ENCODE measurements around the gene PRRT1B. TPM values are rescaled to one million over a fixed set of nuclear protein-coding genes. Genes with fewer than 3 reads are reported as not detected.
A peak's percentile ranks its signal among the peaks of the same experiment; 100 is the strongest.

The PRRT1B gene
- total and polyA plus RNA-seq, 9 of the 15 experiments (the other 6 are each of a cell fraction or from before 2014, with no cell fraction given): not detected

DNA sequence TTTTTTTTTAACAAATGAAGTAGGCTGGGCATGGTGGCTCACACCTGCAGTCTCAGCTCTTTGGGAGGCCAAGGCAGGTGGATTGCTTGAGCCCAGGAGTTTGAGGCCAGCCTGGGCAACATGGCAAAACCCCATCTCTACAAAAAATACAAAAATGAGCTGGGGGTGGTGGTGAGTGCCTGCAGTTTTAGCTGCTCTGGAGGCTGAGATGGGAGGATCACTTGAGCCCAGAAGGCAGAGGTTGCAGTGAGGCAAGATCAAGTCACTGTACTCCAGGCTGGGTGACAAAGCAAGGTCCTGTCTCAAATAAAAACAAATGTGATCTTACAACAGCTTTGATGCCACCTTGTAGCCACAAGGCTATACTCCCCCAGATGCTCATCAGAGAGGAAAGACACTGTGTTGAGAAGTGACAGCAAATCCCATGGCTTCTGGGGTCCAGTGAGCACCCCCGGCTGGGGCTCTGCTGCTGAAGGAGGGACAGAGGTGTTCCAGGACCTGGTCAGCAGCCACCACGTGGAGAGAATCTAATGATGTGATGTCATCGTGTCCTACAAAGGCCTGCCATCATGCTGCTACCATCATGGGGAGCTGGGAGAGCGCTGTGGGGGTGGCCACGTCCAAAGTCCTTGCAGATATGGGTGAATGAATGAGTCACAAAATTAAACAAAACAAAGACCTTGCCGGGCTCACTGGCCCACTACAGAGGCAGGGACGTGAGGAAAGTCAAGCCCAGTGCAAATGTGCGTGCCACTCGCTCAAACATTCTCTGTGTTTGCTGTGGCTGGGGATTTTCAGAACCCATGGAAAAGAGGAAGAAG lies 60.7 kb downstream of the PRRT1B start (continued):
- TF ChIP-seq, protein P1, sequence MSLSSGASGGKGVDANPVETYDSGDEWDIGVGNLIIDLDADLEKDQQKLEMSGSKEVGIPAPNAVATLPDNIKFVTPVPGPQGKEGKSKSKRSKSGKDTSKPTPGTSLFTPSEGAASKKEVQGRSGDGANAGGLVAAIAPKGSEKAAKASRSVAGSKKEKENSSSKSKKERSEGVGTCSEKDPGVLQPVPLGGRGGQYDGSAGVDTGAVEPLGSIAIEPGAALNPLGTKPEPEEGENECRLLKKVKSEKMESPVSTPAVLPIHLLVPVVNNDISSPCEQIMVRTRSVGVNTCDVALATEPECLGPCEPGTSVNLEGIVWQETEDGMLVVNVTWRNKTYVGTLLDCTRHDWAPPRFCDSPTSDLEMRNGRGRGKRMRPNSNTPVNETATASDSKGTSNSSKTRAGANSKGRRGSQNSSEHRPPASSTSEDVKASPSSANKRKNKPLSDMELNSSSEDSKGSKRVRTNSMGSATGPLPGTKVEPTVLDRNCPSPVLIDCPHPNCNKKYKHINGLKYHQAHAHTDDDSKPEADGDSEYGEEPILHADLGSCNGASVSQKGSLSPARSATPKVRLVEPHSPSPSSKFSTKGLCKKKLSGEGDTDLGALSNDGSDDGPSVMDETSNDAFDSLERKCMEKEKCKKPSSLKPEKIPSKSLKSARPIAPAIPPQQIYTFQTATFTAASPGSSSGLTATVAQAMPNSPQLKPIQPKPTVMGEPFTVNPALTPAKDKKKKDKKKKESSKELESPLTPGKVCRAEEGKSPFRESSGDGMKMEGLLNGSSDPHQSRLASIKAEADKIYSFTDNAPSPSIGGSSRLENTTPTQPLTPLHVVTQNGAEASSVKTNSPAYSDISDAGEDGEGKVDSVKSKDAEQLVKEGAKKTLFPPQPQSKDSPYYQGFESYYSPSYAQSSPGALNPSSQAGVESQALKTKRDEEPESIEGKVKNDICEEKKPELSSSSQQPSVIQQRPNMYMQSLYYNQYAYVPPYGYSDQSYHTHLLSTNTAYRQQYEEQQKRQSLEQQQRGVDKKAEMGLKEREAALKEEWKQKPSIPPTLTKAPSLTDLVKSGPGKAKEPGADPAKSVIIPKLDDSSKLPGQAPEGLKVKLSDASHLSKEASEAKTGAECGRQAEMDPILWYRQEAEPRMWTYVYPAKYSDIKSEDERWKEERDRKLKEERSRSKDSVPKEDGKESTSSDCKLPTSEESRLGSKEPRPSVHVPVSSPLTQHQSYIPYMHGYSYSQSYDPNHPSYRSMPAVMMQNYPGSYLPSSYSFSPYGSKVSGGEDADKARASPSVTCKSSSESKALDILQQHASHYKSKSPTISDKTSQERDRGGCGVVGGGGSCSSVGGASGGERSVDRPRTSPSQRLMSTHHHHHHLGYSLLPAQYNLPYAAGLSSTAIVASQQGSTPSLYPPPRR (CRISPR knock-in tag; IDR thresholded peaks at IDR 0.05; ENCODE audit: borderline replicate concordance): no peak
- TF ChIP-seq LARP7 (IDR thresholded peaks at IDR 0.05): no peak
- no peak for TF ChIP-seq NFXL1 (CRISPR knock-in tag; IDR thresholded peaks at IDR 0.05)
- TF ChIP-seq, protein P2, sequence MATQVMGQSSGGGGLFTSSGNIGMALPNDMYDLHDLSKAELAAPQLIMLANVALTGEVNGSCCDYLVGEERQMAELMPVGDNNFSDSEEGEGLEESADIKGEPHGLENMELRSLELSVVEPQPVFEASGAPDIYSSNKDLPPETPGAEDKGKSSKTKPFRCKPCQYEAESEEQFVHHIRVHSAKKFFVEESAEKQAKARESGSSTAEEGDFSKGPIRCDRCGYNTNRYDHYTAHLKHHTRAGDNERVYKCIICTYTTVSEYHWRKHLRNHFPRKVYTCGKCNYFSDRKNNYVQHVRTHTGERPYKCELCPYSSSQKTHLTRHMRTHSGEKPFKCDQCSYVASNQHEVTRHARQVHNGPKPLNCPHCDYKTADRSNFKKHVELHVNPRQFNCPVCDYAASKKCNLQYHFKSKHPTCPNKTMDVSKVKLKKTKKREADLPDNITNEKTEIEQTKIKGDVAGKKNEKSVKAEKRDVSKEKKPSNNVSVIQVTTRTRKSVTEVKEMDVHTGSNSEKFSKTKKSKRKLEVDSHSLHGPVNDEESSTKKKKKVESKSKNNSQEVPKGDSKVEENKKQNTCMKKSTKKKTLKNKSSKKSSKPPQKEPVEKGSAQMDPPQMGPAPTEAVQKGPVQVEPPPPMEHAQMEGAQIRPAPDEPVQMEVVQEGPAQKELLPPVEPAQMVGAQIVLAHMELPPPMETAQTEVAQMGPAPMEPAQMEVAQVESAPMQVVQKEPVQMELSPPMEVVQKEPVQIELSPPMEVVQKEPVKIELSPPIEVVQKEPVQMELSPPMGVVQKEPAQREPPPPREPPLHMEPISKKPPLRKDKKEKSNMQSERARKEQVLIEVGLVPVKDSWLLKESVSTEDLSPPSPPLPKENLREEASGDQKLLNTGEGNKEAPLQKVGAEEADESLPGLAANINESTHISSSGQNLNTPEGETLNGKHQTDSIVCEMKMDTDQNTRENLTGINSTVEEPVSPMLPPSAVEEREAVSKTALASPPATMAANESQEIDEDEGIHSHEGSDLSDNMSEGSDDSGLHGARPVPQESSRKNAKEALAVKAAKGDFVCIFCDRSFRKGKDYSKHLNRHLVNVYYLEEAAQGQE (IDR thresholded peaks at IDR 0.05; ENCODE audit: borderline replicate concordance): peak; percentile 64
- TF ChIP-seq, protein P2 (CRISPR knock-in tag; IDR thresholded peaks at IDR 0.05; ENCODE audit: low read depth): no peak
- TF ChIP-seq RFX1 (IDR thresholded peaks at IDR 0.05): no peak
- TF ChIP-seq CREM (IDR thresholded peaks at IDR 0.05; ENCODE audit: low read depth): 0 out of 2 replicates have a peak, but pooled peaks have one; percentile 24
- TF ChIP-seq, protein P3, sequence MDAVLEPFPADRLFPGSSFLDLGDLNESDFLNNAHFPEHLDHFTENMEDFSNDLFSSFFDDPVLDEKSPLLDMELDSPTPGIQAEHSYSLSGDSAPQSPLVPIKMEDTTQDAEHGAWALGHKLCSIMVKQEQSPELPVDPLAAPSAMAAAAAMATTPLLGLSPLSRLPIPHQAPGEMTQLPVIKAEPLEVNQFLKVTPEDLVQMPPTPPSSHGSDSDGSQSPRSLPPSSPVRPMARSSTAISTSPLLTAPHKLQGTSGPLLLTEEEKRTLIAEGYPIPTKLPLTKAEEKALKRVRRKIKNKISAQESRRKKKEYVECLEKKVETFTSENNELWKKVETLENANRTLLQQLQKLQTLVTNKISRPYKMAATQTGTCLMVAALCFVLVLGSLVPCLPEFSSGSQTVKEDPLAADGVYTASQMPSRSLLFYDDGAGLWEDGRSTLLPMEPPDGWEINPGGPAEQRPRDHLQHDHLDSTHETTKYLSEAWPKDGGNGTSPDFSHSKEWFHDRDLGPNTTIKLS (IDR thresholded peaks at IDR 0.05; ENCODE audit: borderline replicate concordance, low read depth): no peak
- TF ChIP-seq JUND (IDR thresholded peaks at IDR 0.05; ENCODE audit: borderline replicate concordance, low read depth, low read length): peak; percentile 26; the same call in 1 of the 2 replicates
- TF ChIP-seq JUND (tag; IDR thresholded peaks at IDR 0.05; ENCODE audit: borderline replicate concordance, low read depth, low read length): no peak
- no peak for TF ChIP-seq TEAD2 (tag; IDR thresholded peaks at IDR 0.05)
- TF ChIP-seq ZNF584 (CRISPR knock-in tag; IDR thresholded peaks at IDR 0.05; ENCODE audit: low read depth): no peak
